MCF 10A (cell line): Measurements from ENCODE around the gene P3H3. TPM values are rescaled to one million over a fixed set of nuclear protein-coding genes. Genes with fewer than 3 reads are reported as not detected.

ENCODE experiments used
- BruUV-seq: library from RNA; stranded (reverse); fragments of 400-500 nt; replicated peaks from 2 replicates; lab custom pipeline; 2021; lab: Mats Ljungman, UMichigan
- CTCF ChIA-PET: fragments of 300-600 bp; sonication (Branson Sonifier 250); formaldehyde crosslinking; extraction: SDS; loops from one replicate; lab custom pipeline; 2021; ENCODE audit warnings: antibody characterized with exemption, inconsistent platforms; lab: Yijun Ruan, JAX
- POLR2A ChIA-PET: fragments of 300-600, 350-650 bp; sonication (Branson Sonifier 250); formaldehyde crosslinking; extraction: SDS; loops from one replicate; lab custom pipeline; 2020; ENCODE audit warnings: antibody characterized with exemption, inconsistent platforms; lab: Yijun Ruan, JAX
- DNase-seq: peaks from one replicate; pipeline ENCODE4 v3.0.0-alpha.2; 2018; ENCODE audit not compliant: unreplicated experiment
- H3K27ac Mint-ChIP-seq: one replicate; pipeline ENCODE4 v1.8.0; 2022; ENCODE audit warnings: mild to moderate bottlenecking, low read depth, mixed read lengths; ENCODE audit not compliant: unreplicated experiment
- H3K27me3 Mint-ChIP-seq: one replicate; pipeline ENCODE4 v1.8.0; 2022; ENCODE audit warnings: mixed read lengths; ENCODE audit not compliant: insufficient read depth, unreplicated experiment
- H3K36me3 Mint-ChIP-seq: one replicate; pipeline ENCODE4 v1.8.0; 2022; ENCODE audit warnings: mild to moderate bottlenecking, moderate library complexity, mixed read lengths; ENCODE audit not compliant: insufficient read depth, unreplicated experiment
- H3K4me1 Mint-ChIP-seq: one replicate; pipeline ENCODE4 v1.8.0; 2022; ENCODE audit warnings: mixed read lengths; ENCODE audit not compliant: insufficient read depth, unreplicated experiment
- H3K4me3 Mint-ChIP-seq: one replicate; pipeline ENCODE4 v1.8.0; 2022; ENCODE audit warnings: mild to moderate bottlenecking, moderate library complexity, mixed read lengths; ENCODE audit not compliant: unreplicated experiment
- H3K9me3 Mint-ChIP-seq: one replicate; pipeline ENCODE4 v1.8.0; 2022; ENCODE audit warnings: mixed read lengths; ENCODE audit not compliant: unreplicated experiment
- CTCF ChIP-seq: fragments of 200-600 bp; IDR thresholded peaks from one replicate; pipeline ENCODE4 v1.8.0; 2022; ENCODE audit warnings: antibody characterized with exemption, mild to moderate bottlenecking; ENCODE audit not compliant: unreplicated experiment
- intact Hi-C: fragments of 100-400 bp; cut with micrococcal nuclease; formaldehyde crosslinking; loops from 2 replicates; pipeline ENCODE4 v1.14.1; 2022
- total RNA-seq: library from RNA; stranded (reverse); gene quantifications from 2 replicates; pipeline ENCODE4 v1.2.3, GENCODE V29; 2022

The P3H3 gene
- total RNA-seq, 1 experiment from 2014 or later = 0.47 TPM

DNA sequence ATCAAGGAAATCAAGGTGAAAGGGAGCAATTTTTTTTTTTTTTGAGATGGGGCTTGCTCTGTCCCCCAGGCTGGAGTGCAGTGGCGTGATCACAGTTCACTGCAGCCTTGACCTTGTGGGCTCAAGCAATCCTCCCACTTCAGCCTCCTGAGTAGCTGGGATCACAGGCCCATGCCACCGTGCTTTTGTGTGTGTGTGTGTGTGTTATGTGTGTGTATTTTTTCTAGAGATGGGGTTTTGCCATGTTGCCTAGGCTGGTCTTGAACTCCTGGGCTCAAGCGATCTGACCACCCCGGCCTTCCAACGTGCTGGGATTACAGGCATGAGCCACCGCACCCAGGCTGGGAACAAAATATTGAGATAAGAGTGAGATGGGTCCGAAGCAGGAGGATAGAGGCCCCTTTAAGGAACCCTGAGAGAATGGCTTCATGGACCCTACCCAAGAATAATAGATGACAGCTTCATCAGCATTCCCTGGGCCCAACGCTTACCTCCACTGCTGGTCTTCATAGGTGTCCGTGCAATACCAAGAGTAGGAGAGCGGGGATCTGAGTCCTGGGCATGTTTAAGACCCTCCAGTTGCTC lies 21.9 kb downstream of the P3H3 start:
- TF ChIP-seq CTCF = no peak
- BruUV-seq = no TSS peak
- Mint-ChIP-seq H3K4me3 (peak overlapping the region; percentile 88), H3K27me3 (no peaks in the 10 kb centered on the region), H3K27ac (peak overlapping the region; percentile 90), H3K4me1 (peaks cover 31% of the 10 kb centered on the region), H3K9me3 (no peaks in the 10 kb centered on the region), H3K36me3 (peaks cover 26% of the 10 kb centered on the region)
- ChIA-PET CTCF (interaction anchor here (0.6 to 7.3 kb wide), 5 partner anchors 14 to 80 kb away, joined by 3 to 40 read pairs (median 13); partner anchors contain the start of gene SPSB2), POLR2A (interaction anchor here (1.7 to 7.9 kb wide), 3 partner anchors 15 to 23 kb away, joined by 5 to 130 read pairs (median 6); partner anchors contain the start of genes SPSB2 and TPI1)
- intact Hi-C loops = no loop called here
- DNase-seq = no peak

- H3K9me3 Mint-ChIP-seq = no peaks in the 10 kb centered on the region
- no peak for DNase-seq
- H3K4me1 Mint-ChIP-seq = peaks cover 31% of the 10 kb centered on the region
- H3K36me3 Mint-ChIP-seq = peaks cover 33% of the 10 kb centered on the region
- H3K4me3 Mint-ChIP-seq = peak overlapping the region; percentile 88
- no peak for TF ChIP-seq CTCF
- CTCF ChIA-PET = interaction anchor here (0.6 to 7.3 kb wide), 5 partner anchors 12 to 98 kb away, joined by 3 to 40 read pairs (median 6); partner anchors contain the start of genes MLF2 and SPSB2
- no peaks in the 10 kb centered on the region for H3K27me3 Mint-ChIP-seq
- H3K27ac Mint-ChIP-seq = peak overlapping the region; percentile 90
- BruUV-seq = TSS peak; percentile 77
- intact Hi-C loops = no loop called here
- POLR2A ChIA-PET = interaction anchor here (0.6 to 7.9 kb wide), 22 partner anchors 9 to 245 kb away, joined by 3 to 130 read pairs (median 7); partner anchors contain the start of genes C12orf57, COPS7A, LPCAT3 and MLF2
Observed at GRCh38 chr12:6850796-6851152, 22.6 kb downstream of the P3H3 start.

DNA sequence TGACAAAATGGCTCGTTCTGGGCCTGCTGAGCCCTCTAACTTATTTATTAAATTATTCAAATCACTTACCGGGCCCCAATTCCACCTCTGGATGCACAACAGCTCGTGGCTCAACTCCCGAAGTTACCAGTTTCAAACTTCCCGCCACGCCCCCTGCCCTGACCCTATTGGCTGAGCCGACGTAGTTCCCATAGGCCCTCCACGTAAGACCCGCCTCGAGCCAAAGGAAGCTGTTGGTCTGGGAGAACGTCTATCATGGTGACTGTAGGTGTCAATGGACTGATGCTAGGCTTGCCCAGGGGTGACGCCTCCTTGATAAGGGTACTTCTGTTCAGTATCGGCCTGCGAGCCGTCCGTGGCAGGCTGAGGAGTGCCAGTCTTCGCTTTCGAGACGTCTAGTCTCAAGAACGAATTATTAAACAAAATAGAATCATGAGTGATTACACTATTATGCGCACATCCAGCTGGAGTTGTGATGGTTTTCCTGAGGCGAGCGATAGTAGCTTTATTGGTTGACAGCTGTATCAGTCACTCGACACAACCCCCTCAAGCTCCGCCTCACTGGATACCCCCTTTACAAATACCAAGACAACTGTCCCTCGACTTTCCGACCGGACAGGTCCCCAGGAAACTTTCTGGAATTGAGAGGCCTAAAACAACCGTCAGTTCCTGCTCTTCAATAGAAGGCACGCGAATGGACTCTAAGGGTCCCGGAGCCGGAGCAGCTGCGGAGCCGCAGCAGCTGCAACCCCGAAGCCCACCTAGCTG lies 23.1 kb downstream of the P3H3 start, which contains the start of gene CDCA3:
CDCA3 (minus strand) TSS at position 134 of the 768 bp plus-strand sequence. CDS start 334 bp downstream, outside the sequence.
- intact Hi-C loops = no loop called here
- ChIA-PET POLR2A (interaction anchor here (0.6 to 7.9 kb wide), 33 partner anchors 9 to 450 kb away, joined by 3 to 130 read pairs (median 6); partner anchors contain the start of genes ATN1, C12orf57, COPS7A and GNB3), CTCF (interaction anchor here (0.6 to 7.3 kb wide), 8 partner anchors 13 to 312 kb away, joined by 3 to 40 read pairs (median 6); partner anchors contain the start of genes MLF2 and SPSB2)
- H3K27ac Mint-ChIP-seq = peak within 1 kb of the TSS; percentile 90
- no TSS peak for BruUV-seq
- H3K9me3 Mint-ChIP-seq = no peaks in the 10 kb centered on the region
- H3K4me3 Mint-ChIP-seq = peak within 1 kb of the TSS; percentile 88
- H3K27me3 Mint-ChIP-seq = no peaks in the 10 kb centered on the region
- peaks cover 31% of the 10 kb centered on the region for H3K4me1 Mint-ChIP-seq
- peaks cover 38% of the 10 kb centered on the region for H3K36me3 Mint-ChIP-seq
- no peak for TF ChIP-seq CTCF
- peak; percentile 100 for DNase-seq
